GM15510 (cell line): ENCODE data around the gene TRIM7.

ENCODE experiments used
- POLR2A ChIP-seq: IDR thresholded peaks from 3 replicates; pipeline ENCODE4 v1.6.1; 2011; ENCODE audit warnings: borderline replicate concordance; ENCODE audit not compliant: insufficient read length; ENCODE audit errors: extremely low read depth

TRIM7 gene

GRCh38 chr5:181235323-181235688, 30.3 kb upstream of the TRIM7 start:
- peak; percentile 15 for TF ChIP-seq POLR2A

GRCh38 chr5:181234455-181235306, 29.7 kb upstream of the TRIM7 start:
- TF ChIP-seq POLR2A, result peak; percentile 28

GRCh38 chr5:181233801-181234454, 28.9 kb upstream of the TRIM7 start:
- TF ChIP-seq POLR2A, result no peak

- no peak for TF ChIP-seq POLR2A
Measured at GRCh38 chr5:181233088-181233800, 28.2 kb upstream of the TRIM7 start.

GRCh38 chr5:181232593-181232992, 27.6 kb upstream of the TRIM7 start:
- TF ChIP-seq POLR2A, result no peak

- no peak for TF ChIP-seq POLR2A
Measured at GRCh38 chr5:181231432-181231831, 26.4 kb upstream of the TRIM7 start.

GRCh38 chr5:181230551-181230950, 25.6 kb upstream of the TRIM7 start:
- no peak for TF ChIP-seq POLR2A

- no peak for TF ChIP-seq POLR2A
Measured at GRCh38 chr5:181229996-181230395, 25.0 kb upstream of the TRIM7 start.

GRCh38 chr5:181224390-181225229, 19.6 kb upstream of the TRIM7 start:
- no peak for TF ChIP-seq POLR2A

- TF ChIP-seq POLR2A, result peak; percentile 42
Measured at GRCh38 chr5:181223729-181224389, 18.9 kb upstream of the TRIM7 start.

GRCh38 chr5:181223058-181223728, 18.2 kb upstream of the TRIM7 start, which contains the start of gene TRIM41:
TRIM41 (plus strand) TSS chr5:181223281; CDS start chr5:181224000, 719 bp downstream.
- peak; percentile 80 for TF ChIP-seq POLR2A

GRCh38 chr5:181222630-181223057, 17.6 kb upstream of the TRIM7 start:
- TF ChIP-seq POLR2A, result no peak

- peak; percentile 46 for TF ChIP-seq POLR2A
Measured at GRCh38 chr5:181221792-181222629, 17.0 kb upstream of the TRIM7 start.

GRCh38 chr5:181221105-181221791, 16.3 kb upstream of the TRIM7 start:
- TF ChIP-seq POLR2A, result no peak
